Esophagus muscularis mucosa (tissue), 4 donors: Measurements from ENCODE around the gene CLDN6. TPM values are rescaled to one million over a fixed set of nuclear protein-coding genes. Genes with fewer than 3 reads are reported as not detected.

Experiments used
- DNase-seq: peaks from one replicate; pipeline ENCODE4 v3.0.0-alpha.2; 2017; ENCODE audit errors: extremely low spot score
- H3K27ac ChIP-seq, 4 donors: fragments of 200-600 bp; sonication (generic); replicated peaks in 1 of 4; 1 replicate in 3 of 4; 2 replicates in 1 of 4; pipeline ENCODE4 v1.5.1; 2016 to 2019; ENCODE audit warnings: mild to moderate bottlenecking in 1 of 4
- H3K27me3 ChIP-seq, 4 donors: fragments of 200-600 bp; sonication (generic); one replicate each; pipeline versions ENCODE4 v1.5.1 to v1.6.0; 2016 to 2019
- H3K36me3 ChIP-seq, 4 donors: fragments of 200-600 bp; sonication (generic); one replicate each; pipeline ENCODE4 v1.5.1; 2016 to 2019
- H3K4me1 ChIP-seq, 4 donors: fragments of 200-600 bp; sonication (generic); one replicate each; pipeline ENCODE4 v1.5.1; 2016 to 2019
- H3K4me3 ChIP-seq, 4 donors: fragments of 200-600 bp; sonication (generic); 1 replicate in 2 of 4; 2 replicates in 2 of 4; pipeline ENCODE4 v1.5.1; 2016 to 2019; ENCODE audit warnings: mild to moderate bottlenecking in 4 of 4, moderate library complexity in 1 of 4
- H3K9me3 ChIP-seq, 4 donors: fragments of 200-600 bp; sonication (generic); 1 replicate in 3 of 4; 2 replicates in 1 of 4; pipeline ENCODE4 v1.5.1; 2016 to 2019
- EP300 ChIP-seq: sonication (generic); formaldehyde crosslinking; IDR thresholded peaks from one replicate; pipeline ENCODE4 v1.6.1; 2017; ENCODE audit warnings: antibody characterized with exemption
- POLR2A ChIP-seq: fragments of 450-650 bp; IDR thresholded peaks from one replicate; pipeline ENCODE4 v1.6.1; 2017; ENCODE audit warnings: antibody characterized with exemption, moderate library complexity, mild to moderate bottlenecking, low read depth
- POLR2AphosphoS5 ChIP-seq, 2 donors: sonication (generic); formaldehyde crosslinking; IDR thresholded peaks; one replicate each; pipeline ENCODE4 v1.6.1; 2017; ENCODE audit warnings: antibody characterized with exemption in 2 of 2
- WGBS: methylation state at CpG from one replicate; pipeline ENCODE4 v1.1.5; 2018; 5-methylcytosine and 5-hydroxymethylcytosine counted together
- intact Hi-C: fragments of 100-400 bp; cut with DNase I; formaldehyde crosslinking; loops from one replicate; pipeline ENCODE4 v1.15.1; 2023
- total RNA-seq, 4 donors: library from RNA; depleted of rRNA; stranded (reverse); fragments of >200 nt; gene quantifications; one replicate each; pipeline versions ENCODE4 v1.1.0 to v1.2.1, GENCODE V29; 2016
- TF ChIP-seq, protein P1 (sequence below), 3 experiments: fragments of 200-600 bp in 2 of 3; fragments of 450-650 bp in 1 of 3; sonication (generic) in 2 of 3; IDR thresholded peaks; one replicate each; pipeline ENCODE4 v1.5.1; 2017 to 2019; ENCODE audit warnings: antibody characterized with exemption in 3 of 3, mild to moderate bottlenecking in 2 of 3, moderate library complexity in 1 of 3

Gene CLDN6
- total RNA-seq, 4 donors from 2014 or later = not detected

GRCh38 chr16:2987833-2988232 is 30.1 kb downstream of the CLDN6 start:
- DNase-seq = no peak
- no peaks in the 10 kb centered on the region for H3K36me3 ChIP-seq
- TF ChIP-seq EP300 (no peak), POLR2AphosphoS5 (IDR thresholded peaks at IDR 0.05) (no peak), POLR2A (no peak)
- TF ChIP-seq, protein P1, sequence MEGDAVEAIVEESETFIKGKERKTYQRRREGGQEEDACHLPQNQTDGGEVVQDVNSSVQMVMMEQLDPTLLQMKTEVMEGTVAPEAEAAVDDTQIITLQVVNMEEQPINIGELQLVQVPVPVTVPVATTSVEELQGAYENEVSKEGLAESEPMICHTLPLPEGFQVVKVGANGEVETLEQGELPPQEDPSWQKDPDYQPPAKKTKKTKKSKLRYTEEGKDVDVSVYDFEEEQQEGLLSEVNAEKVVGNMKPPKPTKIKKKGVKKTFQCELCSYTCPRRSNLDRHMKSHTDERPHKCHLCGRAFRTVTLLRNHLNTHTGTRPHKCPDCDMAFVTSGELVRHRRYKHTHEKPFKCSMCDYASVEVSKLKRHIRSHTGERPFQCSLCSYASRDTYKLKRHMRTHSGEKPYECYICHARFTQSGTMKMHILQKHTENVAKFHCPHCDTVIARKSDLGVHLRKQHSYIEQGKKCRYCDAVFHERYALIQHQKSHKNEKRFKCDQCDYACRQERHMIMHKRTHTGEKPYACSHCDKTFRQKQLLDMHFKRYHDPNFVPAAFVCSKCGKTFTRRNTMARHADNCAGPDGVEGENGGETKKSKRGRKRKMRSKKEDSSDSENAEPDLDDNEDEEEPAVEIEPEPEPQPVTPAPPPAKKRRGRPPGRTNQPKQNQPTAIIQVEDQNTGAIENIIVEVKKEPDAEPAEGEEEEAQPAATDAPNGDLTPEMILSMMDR (IDR thresholded peaks at IDR 0.05) = no peak
- peaks cover 0 to 42% (median 0%) of the 10 kb centered on the region in 4 donors for H3K27me3 ChIP-seq
- peaks cover 11 to 25% (median 16%) of the 10 kb centered on the region in 4 donors for H3K4me1 ChIP-seq
- intact Hi-C loops = no loop called here
- WGBS = 65% methylated on average over 4 of the region's 8 CpGs
- no peaks in the 10 kb centered on the region for H3K9me3 ChIP-seq
- no peak overlapping the region for H3K4me3 ChIP-seq
- H3K27ac ChIP-seq = no peak overlapping the region

DNA sequence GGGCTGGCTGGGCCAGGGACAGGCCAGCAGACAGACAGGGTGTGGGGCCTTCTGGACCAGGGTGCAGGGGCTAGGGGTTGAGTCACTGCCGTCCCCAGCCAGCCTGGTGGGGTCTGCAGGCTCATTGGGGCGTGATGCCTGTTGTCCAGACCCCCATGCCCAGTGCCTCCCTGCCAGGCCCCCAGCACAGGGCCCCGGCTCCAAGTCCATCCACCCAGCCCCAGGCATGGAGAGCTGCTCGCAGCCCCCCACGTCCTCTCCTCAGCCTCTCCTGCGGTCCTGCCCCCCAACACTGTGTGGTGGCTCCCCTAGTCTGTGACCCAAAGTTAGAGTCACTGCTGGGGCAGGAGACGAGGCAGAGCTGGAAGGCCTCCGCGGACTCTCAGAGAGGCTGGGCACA is 30.7 kb downstream of the CLDN6 start:
- WGBS = 43% methylated on average over 3 of the region's 9 CpGs
- no peak for DNase-seq
- Histone ChIP-seq H3K9me3 (no peaks in the 10 kb centered on the region), H3K36me3 (no peaks in the 10 kb centered on the region), H3K27ac (no peak overlapping the region), H3K4me3 (no peak overlapping the region), H3K27me3 (peaks cover 0 to 42% (median 0%) of the 10 kb centered on the region in 4 donors), H3K4me1 (peaks cover 11 to 25% (median 16%) of the 10 kb centered on the region in 4 donors)
- no peak for TF ChIP-seq POLR2AphosphoS5 (IDR thresholded peaks at IDR 0.05)
- TF ChIP-seq, protein P1 (IDR thresholded peaks at IDR 0.05) = no peak
- no peak for TF ChIP-seq POLR2A
- TF ChIP-seq EP300 = no peak
- intact Hi-C loops = no loop called here

DNA sequence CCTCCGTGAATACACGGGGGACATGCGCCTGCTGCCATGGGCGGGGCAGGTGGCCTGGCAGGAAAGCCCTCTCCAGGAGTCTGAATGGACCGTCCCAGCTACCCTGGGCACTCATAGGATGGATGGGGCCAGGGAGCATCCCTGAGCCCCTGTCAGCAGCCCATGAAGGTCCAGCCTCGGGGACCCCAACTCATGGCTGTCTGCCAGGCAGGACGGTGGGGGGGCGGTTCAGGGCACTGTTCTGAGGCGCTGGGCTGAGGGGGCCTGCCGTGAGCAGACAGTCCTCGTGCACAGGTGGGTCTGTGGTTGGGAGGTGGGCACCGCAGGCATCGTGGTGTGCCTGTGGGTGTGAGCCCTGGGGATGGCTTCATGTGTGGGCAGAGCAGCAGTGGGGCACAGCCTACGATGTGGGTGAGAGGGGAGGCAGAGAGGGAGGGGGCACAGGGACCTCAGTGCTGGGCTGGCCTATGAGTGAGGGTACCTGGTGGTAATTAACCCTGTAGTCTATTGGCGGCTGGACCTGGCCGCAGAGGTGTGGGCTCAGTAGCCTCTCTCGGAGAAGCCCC is 31.3 kb downstream of the CLDN6 start:
- 100% methylated on average over 2 of the region's 17 CpGs for WGBS
- H3K27me3 ChIP-seq = peaks cover 0 to 42% (median 0%) of the 10 kb centered on the region in 4 donors
- H3K9me3 ChIP-seq = no peaks in the 10 kb centered on the region
- no peak overlapping the region for H3K27ac ChIP-seq
- intact Hi-C loops = no loop called here
- no peak overlapping the region for H3K4me3 ChIP-seq
- no peak for TF ChIP-seq EP300
- TF ChIP-seq, protein P1 (IDR thresholded peaks at IDR 0.05) = no peak
- TF ChIP-seq POLR2AphosphoS5 (IDR thresholded peaks at IDR 0.05) = no peak
- no peak for TF ChIP-seq POLR2A
- peaks cover 11 to 25% (median 16%) of the 10 kb centered on the region in 4 donors for H3K4me1 ChIP-seq
- no peak for DNase-seq
- H3K36me3 ChIP-seq = no peaks in the 10 kb centered on the region

GRCh38 chr16:2985893-2986355 is 32.1 kb downstream of the CLDN6 start:
- DNase-seq = no peak
- TF ChIP-seq POLR2A (no peak), EP300 (no peak)
- WGBS = 81% methylated on average over 11 of the region's 15 CpGs
- Histone ChIP-seq H3K9me3 (no peaks in the 10 kb centered on the region), H3K27ac (no peak overlapping the region), H3K4me1 (peaks cover 15 to 33% (median 21%) of the 10 kb centered on the region in 4 donors), H3K27me3 (peaks cover 0 to 42% (median 0%) of the 10 kb centered on the region in 4 donors), H3K4me3 (no peak overlapping the region), H3K36me3 (no peaks in the 10 kb centered on the region)
- intact Hi-C loops = no loop called here

GRCh38 chr16:2985462-2985861 is 32.5 kb downstream of the CLDN6 start:
- no peaks in the 10 kb centered on the region for H3K36me3 ChIP-seq
- WGBS = 80% methylated on average over 1 of the region's 9 CpGs
- TF ChIP-seq, protein P1 (IDR thresholded peaks at IDR 0.05) = no peak
- TF ChIP-seq POLR2A = no peak
- no peak for TF ChIP-seq EP300
- no peak for TF ChIP-seq POLR2AphosphoS5 (IDR thresholded peaks at IDR 0.05)
- no peak for DNase-seq
- H3K4me3 ChIP-seq = no peak overlapping the region
- intact Hi-C loops = no loop called here
- peaks cover 0 to 38% (median 0%) of the 10 kb centered on the region in 4 donors for H3K27me3 ChIP-seq
- peaks cover 19 to 37% (median 24%) of the 10 kb centered on the region in 4 donors for H3K4me1 ChIP-seq
- no peak overlapping the region for H3K27ac ChIP-seq
- H3K9me3 ChIP-seq = no peaks in the 10 kb centered on the region
